Endothelial cell (in vitro differentiated cells): Measurements from ENCODE around the gene SCG3. TPM values are rescaled to one million over a fixed set of nuclear protein-coding genes. Genes with fewer than 3 reads are reported as not detected.
A peak's percentile ranks its signal among the peaks of the same experiment; 100 is the strongest.

Source experiments
- DNase-seq: peaks from one replicate; pipeline ENCODE4 v3.0.0; 2021; ENCODE audit warnings: low spot score
- H3K27ac Mint-ChIP-seq: one replicate; pipeline ENCODE4 v1.8.0; 2021; ENCODE audit warnings: mixed read lengths, inconsistent platforms; ENCODE audit not compliant: unreplicated experiment
- H3K27me3 Mint-ChIP-seq: one replicate; pipeline ENCODE4 v1.8.0; 2021; ENCODE audit warnings: mild to moderate bottlenecking, moderate library complexity, mixed read lengths, inconsistent platforms; ENCODE audit not compliant: unreplicated experiment
- H3K36me3 Mint-ChIP-seq: one replicate; pipeline ENCODE4 v1.8.0; 2021; ENCODE audit warnings: mild to moderate bottlenecking, low read depth, mixed read lengths, inconsistent platforms; ENCODE audit not compliant: unreplicated experiment
- H3K4me1 Mint-ChIP-seq: one replicate; pipeline ENCODE4 v1.8.0; 2021; ENCODE audit warnings: mild to moderate bottlenecking, mixed read lengths, inconsistent platforms; ENCODE audit not compliant: unreplicated experiment
- H3K4me3 Mint-ChIP-seq: one replicate; pipeline ENCODE4 v1.8.0; 2021; ENCODE audit warnings: mild to moderate bottlenecking, mixed read lengths, inconsistent platforms; ENCODE audit not compliant: unreplicated experiment
- H3K9me3 Mint-ChIP-seq: one replicate; pipeline ENCODE4 v1.8.0; 2021; ENCODE audit warnings: mixed read lengths, inconsistent platforms; ENCODE audit not compliant: unreplicated experiment
- total RNA-seq: library from RNA; stranded (reverse); fragmentation: NEBNext Ultra II Directional; extraction: Animal tissue kit (Norgen Biotek cat#: 25700); gene quantifications from one replicate; pipeline ENCODE4 v1.2.1, GENCODE V29; 2021; ENCODE audit not compliant: unreplicated experiment
- TF ChIP-seq, protein P1 (sequence below): fragments of 200-600 bp; sonication (generic); IDR thresholded peaks from one replicate; pipeline ENCODE4 v1.5.0; 2021; ENCODE audit warnings: antibody characterized with exemption; ENCODE audit not compliant: unreplicated experiment

The SCG3 gene
- total RNA-seq, 1 donor from 2014 or later = 37.0 TPM

DNA sequence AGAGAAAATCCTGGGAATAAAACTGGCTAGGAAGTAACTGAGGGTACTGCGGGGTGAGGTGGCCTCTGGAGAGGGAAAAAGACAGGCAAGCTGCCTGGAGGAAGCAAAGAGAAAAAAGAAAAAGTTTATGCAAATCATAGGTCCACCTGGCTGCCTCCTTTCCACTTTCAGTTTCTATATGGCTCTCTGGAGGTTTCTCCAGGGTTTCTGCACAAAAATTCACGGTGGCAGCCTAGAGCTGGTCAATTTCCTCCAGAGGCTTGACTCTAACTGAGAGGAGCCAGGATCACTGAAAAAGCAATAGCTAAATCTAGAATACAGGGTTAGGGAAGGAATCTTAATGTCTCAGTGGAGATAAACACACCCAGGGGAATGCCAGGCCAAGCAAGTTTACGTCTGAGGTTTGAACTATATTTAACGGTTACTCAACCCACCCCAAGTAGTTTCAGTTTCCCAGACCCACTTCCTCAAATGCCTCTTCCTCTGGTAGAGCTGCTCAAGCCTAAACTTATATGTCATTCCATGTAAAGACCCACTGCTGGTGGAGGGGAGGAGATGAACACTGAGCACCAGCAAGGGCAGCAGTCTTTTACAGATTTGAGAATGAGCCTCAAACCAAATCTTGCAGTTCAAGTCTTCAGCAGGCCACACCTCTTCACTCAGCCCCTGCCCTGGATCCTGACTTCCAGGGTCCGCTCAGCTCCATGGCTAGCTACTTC lies 50.4 kb downstream of the SCG3 start:
- Mint-ChIP-seq H3K27ac (no peak overlapping the region), H3K27me3 (peaks cover 2% of the 10 kb centered on the region), H3K36me3 (peaks cover 24% of the 10 kb centered on the region), H3K4me1 (peaks cover 41% of the 10 kb centered on the region), H3K9me3 (no peaks in the 10 kb centered on the region), H3K4me3 (no peak overlapping the region)
- TF ChIP-seq, protein P1, sequence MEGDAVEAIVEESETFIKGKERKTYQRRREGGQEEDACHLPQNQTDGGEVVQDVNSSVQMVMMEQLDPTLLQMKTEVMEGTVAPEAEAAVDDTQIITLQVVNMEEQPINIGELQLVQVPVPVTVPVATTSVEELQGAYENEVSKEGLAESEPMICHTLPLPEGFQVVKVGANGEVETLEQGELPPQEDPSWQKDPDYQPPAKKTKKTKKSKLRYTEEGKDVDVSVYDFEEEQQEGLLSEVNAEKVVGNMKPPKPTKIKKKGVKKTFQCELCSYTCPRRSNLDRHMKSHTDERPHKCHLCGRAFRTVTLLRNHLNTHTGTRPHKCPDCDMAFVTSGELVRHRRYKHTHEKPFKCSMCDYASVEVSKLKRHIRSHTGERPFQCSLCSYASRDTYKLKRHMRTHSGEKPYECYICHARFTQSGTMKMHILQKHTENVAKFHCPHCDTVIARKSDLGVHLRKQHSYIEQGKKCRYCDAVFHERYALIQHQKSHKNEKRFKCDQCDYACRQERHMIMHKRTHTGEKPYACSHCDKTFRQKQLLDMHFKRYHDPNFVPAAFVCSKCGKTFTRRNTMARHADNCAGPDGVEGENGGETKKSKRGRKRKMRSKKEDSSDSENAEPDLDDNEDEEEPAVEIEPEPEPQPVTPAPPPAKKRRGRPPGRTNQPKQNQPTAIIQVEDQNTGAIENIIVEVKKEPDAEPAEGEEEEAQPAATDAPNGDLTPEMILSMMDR = no peak
- DNase-seq = no peak

DNA sequence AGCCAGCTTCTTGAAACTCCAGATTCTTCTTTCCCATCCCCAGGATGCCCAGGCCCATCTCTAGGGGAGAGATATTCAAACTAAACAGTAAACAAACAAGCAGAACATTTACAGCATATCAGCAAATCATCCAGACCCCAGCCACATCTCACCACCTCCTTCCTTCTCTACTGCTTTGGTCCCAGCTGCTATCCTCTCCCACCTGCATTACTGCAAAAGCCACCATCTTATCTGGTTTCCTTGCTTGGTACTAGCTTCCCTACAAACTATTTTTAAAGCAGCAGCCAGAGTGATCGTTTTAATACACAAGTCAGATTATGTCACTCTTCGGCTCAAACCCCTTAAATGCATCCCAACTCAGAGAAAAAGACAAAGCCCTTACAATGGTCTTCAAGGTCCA lies 51.3 kb downstream of the SCG3 start:
- Mint-ChIP-seq H3K36me3 (peaks cover 25% of the 10 kb centered on the region), H3K4me3 (no peak overlapping the region), H3K27ac (no peak overlapping the region), H3K9me3 (no peaks in the 10 kb centered on the region), H3K27me3 (peaks cover 2% of the 10 kb centered on the region), H3K4me1 (peaks cover 35% of the 10 kb centered on the region)
- no peak for DNase-seq
- TF ChIP-seq, protein P1 = no peak

DNA sequence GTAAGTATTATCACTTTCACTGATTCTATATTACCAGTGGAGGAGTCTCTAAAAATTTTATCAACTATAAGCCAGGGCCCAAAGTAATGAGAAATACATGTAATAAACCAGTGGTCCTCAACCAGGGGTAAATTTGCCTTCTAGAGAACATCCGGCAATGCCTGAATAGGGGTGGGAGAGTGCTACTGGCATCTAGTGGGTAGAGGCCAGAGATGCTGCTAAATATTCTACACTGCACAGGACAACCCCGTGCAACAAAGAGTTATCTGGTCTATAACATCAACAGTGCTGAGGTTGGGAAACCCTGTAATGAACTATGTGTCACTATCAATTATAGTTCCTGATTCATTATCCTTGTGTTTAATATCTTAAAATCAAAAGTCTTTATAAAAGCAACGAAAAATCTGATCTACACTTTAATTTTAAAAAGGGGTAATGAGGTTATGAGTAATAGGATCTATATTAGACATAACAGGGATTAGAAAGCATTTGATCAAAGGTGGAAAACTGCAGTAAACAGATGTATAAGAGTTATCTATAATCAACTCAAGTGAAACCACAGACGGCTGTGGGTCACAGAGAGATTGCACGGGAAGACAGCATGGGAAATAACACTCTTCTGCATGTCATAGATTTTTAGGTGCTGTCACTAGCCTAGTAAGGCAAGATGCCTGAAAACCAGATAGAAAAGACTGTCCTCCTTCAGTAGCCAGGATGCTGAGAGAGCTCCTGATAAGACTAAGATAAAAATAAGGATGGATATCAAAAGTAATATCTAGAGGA lies 54.1 kb downstream of the SCG3 start:
- Mint-ChIP-seq H3K36me3 (peaks cover 31% of the 10 kb centered on the region), H3K4me1 (peaks cover 41% of the 10 kb centered on the region), H3K27ac (no peak overlapping the region), H3K4me3 (no peak overlapping the region), H3K9me3 (no peaks in the 10 kb centered on the region), H3K27me3 (peaks cover 9% of the 10 kb centered on the region)
- TF ChIP-seq, protein P1 = no peak
- no peak for DNase-seq

DNA sequence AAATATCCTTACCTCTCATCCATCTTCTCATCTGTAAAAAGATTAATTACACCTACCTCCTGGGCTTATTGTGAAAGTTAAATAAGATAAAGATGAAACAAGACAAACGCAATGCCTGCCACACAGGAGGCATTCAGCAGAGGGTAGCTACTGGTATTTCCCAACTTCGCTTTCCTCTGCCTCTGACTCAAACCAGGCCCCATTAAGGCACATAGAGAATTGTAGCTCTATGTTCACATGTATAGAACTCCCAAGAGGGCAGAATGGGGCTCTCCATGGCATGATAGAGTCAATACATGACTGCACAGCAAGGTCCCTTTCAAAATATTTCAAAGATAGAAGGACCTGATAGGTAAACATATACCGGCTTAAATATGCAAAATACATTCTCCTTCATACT lies 54.8 kb downstream of the SCG3 start:
- Mint-ChIP-seq H3K27ac (no peak overlapping the region), H3K27me3 (peaks cover 9% of the 10 kb centered on the region), H3K4me3 (peak overlapping the region; percentile 92), H3K36me3 (peaks cover 31% of the 10 kb centered on the region), H3K9me3 (no peaks in the 10 kb centered on the region), H3K4me1 (peaks cover 46% of the 10 kb centered on the region)
- DNase-seq = no peak
- TF ChIP-seq, protein P1 = no peak
